Measurements from ENCODE around the gene DLG2. TPM values are rescaled to one million over a fixed set of nuclear protein-coding genes. Genes with fewer than 3 reads are reported as not detected.

The DLG2 gene
- total RNA-seq, 1 donor from 2014 or later = 2.4 TPM

DNA sequence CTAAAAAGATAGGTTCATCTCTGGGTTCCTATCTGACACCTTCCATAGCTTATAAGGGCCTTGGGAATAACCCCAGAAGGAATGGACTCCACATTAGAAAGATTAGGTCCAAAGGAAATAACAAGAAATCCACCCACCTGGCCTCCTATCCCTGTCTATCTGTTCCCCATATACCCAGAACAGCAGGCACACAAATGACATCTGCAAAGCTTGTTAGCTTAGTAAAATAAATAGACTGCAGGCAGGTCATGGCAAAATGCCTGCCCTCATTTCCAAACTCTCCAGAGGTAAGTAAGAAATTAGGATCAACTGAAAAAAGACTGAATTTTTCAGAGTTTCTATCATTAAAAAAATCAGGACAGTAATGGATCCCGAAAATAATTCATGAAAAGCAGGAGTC lies 489.5 kb downstream of the DLG2 start:
- peaks cover 12% of the 10 kb centered on the region for H3K9me3 Mint-ChIP-seq (ENCODE audit: low read depth)
- no peak overlapping the region for H3K4me3 Mint-ChIP-seq (ENCODE audit: low read depth)
- no peaks in the 10 kb centered on the region for H3K27me3 Mint-ChIP-seq
- H3K36me3 Mint-ChIP-seq (ENCODE audit: insufficient read depth) = no peaks in the 10 kb centered on the region
- H3K4me1 Mint-ChIP-seq (ENCODE audit: low read depth) = peaks cover 4% of the 10 kb centered on the region
- no peak for DNase-seq (ENCODE audit: low spot score, unreplicated experiment)
- H3K27ac Mint-ChIP-seq = no peak overlapping the region
- TF ChIP-seq, protein P1, sequence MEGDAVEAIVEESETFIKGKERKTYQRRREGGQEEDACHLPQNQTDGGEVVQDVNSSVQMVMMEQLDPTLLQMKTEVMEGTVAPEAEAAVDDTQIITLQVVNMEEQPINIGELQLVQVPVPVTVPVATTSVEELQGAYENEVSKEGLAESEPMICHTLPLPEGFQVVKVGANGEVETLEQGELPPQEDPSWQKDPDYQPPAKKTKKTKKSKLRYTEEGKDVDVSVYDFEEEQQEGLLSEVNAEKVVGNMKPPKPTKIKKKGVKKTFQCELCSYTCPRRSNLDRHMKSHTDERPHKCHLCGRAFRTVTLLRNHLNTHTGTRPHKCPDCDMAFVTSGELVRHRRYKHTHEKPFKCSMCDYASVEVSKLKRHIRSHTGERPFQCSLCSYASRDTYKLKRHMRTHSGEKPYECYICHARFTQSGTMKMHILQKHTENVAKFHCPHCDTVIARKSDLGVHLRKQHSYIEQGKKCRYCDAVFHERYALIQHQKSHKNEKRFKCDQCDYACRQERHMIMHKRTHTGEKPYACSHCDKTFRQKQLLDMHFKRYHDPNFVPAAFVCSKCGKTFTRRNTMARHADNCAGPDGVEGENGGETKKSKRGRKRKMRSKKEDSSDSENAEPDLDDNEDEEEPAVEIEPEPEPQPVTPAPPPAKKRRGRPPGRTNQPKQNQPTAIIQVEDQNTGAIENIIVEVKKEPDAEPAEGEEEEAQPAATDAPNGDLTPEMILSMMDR (IDR thresholded peaks at IDR 0.05; ENCODE audit: unreplicated experiment) = no peak

DNA sequence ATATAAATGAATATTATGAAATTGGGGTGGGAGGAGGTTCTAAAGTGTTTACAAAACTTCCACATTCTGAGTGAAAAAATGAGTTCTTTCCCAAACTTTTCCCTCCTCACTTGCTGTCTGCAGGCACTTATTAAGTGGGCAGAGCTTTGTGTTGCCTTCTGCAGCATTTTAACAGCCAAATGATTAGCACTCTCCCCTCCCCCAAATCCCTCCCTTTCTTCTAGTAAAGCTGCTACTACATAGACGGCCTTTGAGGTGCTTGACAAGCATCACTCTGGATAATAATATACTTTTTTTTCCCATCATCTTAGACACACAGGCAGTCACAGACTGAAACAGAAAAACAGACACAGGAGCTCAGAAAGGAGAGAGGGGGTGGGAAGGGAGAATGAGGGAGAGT lies 493.5 kb downstream of the DLG2 start:
- Mint-ChIP-seq H3K27me3 (no peaks in the 10 kb centered on the region), H3K4me3 (ENCODE audit: low read depth) (no peak overlapping the region), H3K36me3 (ENCODE audit: insufficient read depth) (no peaks in the 10 kb centered on the region), H3K4me1 (ENCODE audit: low read depth) (peaks cover 6% of the 10 kb centered on the region), H3K9me3 (ENCODE audit: low read depth) (no peaks in the 10 kb centered on the region), H3K27ac (no peak overlapping the region)
- no peak for DNase-seq (ENCODE audit: low spot score, unreplicated experiment)
- TF ChIP-seq, protein P1 (IDR thresholded peaks at IDR 0.05; ENCODE audit: unreplicated experiment) = no peak

DNA sequence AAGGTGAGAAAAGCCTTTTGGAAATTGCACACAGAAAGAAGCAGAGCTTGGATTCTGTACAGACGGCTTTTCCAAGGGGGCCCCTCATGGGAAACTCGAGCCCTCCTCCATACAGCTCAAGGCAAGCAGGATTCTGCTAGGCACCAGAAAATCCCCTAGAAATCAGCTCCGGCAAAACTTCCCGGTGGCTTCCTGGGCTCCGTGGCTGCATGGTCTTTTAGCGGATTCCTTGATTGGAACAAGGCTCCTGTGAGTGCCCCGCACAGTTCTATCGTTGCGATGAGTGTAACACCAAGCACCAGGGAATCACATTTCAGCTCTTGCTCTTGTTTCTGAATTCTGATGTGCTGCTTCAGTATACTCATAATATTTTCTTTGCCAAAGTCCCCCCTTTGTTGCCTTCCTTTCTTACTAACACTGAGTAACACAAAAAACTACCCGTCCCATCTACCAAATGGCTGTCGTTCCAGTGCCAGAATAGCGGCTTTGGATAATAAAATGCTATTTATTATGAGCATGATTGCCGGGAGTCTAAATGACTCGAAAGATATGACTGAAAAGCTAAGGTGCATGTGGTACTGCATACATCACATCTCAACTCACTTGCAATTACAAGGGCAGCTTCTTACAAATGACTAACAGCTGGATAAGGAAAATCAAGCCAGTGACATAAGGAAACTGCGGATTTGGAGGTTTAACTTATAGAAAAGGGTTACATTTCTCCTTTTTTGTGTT lies 494.1 kb downstream of the DLG2 start:
- Mint-ChIP-seq H3K4me3 (ENCODE audit: low read depth) (no peak overlapping the region), H3K36me3 (ENCODE audit: insufficient read depth) (no peaks in the 10 kb centered on the region), H3K27ac (no peak overlapping the region), H3K9me3 (ENCODE audit: low read depth) (no peaks in the 10 kb centered on the region), H3K27me3 (no peaks in the 10 kb centered on the region), H3K4me1 (ENCODE audit: low read depth) (peaks cover 6% of the 10 kb centered on the region)
- TF ChIP-seq, protein P1 (IDR thresholded peaks at IDR 0.05; ENCODE audit: unreplicated experiment) = no peak
- no peak for DNase-seq (ENCODE audit: low spot score, unreplicated experiment)

DNA sequence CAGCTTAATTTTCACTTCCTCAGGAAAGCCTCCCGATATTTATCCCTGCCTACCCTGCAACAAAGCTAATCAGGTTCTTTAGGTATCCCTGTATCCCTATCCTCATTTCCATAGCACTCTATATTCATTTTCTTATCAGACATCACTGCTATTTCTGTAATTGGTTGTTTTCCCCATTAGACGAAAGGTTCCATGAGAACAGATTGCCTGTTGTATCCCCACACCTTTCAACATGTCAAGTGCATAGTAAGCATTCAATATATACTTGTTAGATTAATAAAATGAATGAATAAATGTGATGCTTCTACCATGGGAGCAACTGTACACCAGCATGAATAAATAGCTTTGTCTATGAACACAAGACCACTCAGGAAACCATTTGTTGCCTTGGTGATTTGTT lies 499.8 kb downstream of the DLG2 start:
- Mint-ChIP-seq H3K27ac (no peak overlapping the region), H3K36me3 (ENCODE audit: insufficient read depth) (no peaks in the 10 kb centered on the region), H3K4me3 (ENCODE audit: low read depth) (no peak overlapping the region), H3K4me1 (ENCODE audit: low read depth) (peaks cover 7% of the 10 kb centered on the region), H3K27me3 (no peaks in the 10 kb centered on the region), H3K9me3 (ENCODE audit: low read depth) (no peaks in the 10 kb centered on the region)
- DNase-seq (ENCODE audit: low spot score, unreplicated experiment) = no peak
- TF ChIP-seq, protein P1 (IDR thresholded peaks at IDR 0.05; ENCODE audit: unreplicated experiment) = no peak

DNA sequence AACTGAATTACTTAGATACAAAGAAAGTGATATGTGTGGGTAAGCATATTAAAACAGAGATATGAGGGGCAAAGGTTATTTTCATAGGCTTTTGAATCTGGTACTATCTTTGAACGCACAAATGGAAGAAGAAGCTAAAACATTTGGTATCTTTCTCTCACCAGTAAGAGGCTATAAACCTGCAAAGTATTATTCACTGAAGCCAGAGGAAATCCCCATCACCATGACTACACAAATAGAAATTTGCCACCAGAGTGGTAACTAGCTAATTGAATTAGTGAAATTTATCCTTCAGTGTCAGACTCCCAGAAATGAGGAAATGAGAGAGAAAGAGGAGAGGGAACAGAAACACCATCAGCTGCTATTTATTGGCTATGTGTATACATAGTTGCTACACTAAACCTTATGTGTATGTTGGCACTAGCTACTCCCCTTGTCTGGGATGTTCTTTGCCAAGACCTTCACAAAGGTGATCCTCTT lies 503.4 kb downstream of the DLG2 start:
- Mint-ChIP-seq H3K4me3 (ENCODE audit: low read depth) (no peak overlapping the region), H3K27ac (no peak overlapping the region), H3K36me3 (ENCODE audit: insufficient read depth) (no peaks in the 10 kb centered on the region), H3K4me1 (ENCODE audit: low read depth) (peaks cover 7% of the 10 kb centered on the region), H3K9me3 (ENCODE audit: low read depth) (no peaks in the 10 kb centered on the region), H3K27me3 (no peaks in the 10 kb centered on the region)
- no peak for DNase-seq (ENCODE audit: low spot score, unreplicated experiment)
- TF ChIP-seq, protein P1 (IDR thresholded peaks at IDR 0.05; ENCODE audit: unreplicated experiment) = no peak
